HCT116 (cell line): ENCODE data around the gene ALK. TPM values are rescaled to one million over a fixed set of nuclear protein-coding genes. Genes with fewer than 3 reads are reported as not detected.

ENCODE experiments used
- ATAC-seq: fragments of 200-7000 bp; cut with Tn5 transposase; 2 replicates; pipeline ENCODE4 v1.9.1; 2020; ENCODE audit warnings: mild to moderate bottlenecking, moderate library complexity
- BruUV-seq: library from RNA; stranded (reverse); fragments of 400-500 nt; replicated peaks from 2 replicates; lab custom pipeline; 2021; lab: Mats Ljungman, UMichigan
- CTCF ChIA-PET: fragments of 300-600 bp; sonication (Branson Sonifier 250); formaldehyde crosslinking; loops from one replicate; lab custom pipeline; 2021; ENCODE audit warnings: antibody characterized with exemption; lab: Charles Lee
- POLR2A ChIA-PET: fragments of 300-600, 350-600 bp; sonication (Branson Sonifier 250); formaldehyde crosslinking; loops from one replicate; lab custom pipeline; 2021; ENCODE audit warnings: antibody characterized with exemption; lab: Charles Lee
- RAD21 ChIA-PET, 2 experiments: fragments of 300-600 bp; sonication (Branson Sonifier 250); formaldehyde crosslinking; loops; one replicate each; lab custom pipeline; 2023; ENCODE audit warnings: low total read pairs in 2 of 2; ENCODE audit not compliant: uncharacterized antibody in 2 of 2, unreplicated experiment in 2 of 2, low non-redundant PET in 1 of 2; lab: Charles Lee
- DNase-seq: peaks from one replicate; pipeline ENCODE4 v3.0.0-alpha.2; 2010; ENCODE audit warnings: low read depth, low spot score
- H2AFZ ChIP-seq: fragments of 200-600 bp; shearing (Covaris generic), sonication (generic); 2 replicates; pipeline ENCODE4 v1.6.1; 2017; ENCODE audit warnings: low read depth, mixed run types, mixed read lengths, antibody characterized with exemption, low read length; ENCODE audit not compliant: poor library complexity, severe bottlenecking
- H3K27ac ChIP-seq: 2 replicates; pipeline ENCODE4 v1.5.1; 2012; ENCODE audit warnings: low read depth, low read length
- H3K27me3 ChIP-seq: fragments of 200-600 bp; sonication (generic); 2 replicates; pipeline ENCODE4 v1.6.1; 2016; ENCODE audit warnings: mixed run types, low read length, mixed read lengths; ENCODE audit not compliant: insufficient read depth
- H3K36me3 ChIP-seq, 2 experiments: fragments of 200-500 bp in 1 of 2; fragments of 200-600 bp in 1 of 2; sonication (Bioruptor generic) in 1 of 2; sonication (generic) in 1 of 2; 2 replicates each; pipeline versions ENCODE4 v1.5.1 to v1.6.1; 2014 to 2016; ENCODE audit warnings: low read length in 2 of 2, inconsistent platforms in 1 of 2, mixed read lengths in 1 of 2, mixed run types in 1 of 2; ENCODE audit not compliant: insufficient read depth in 2 of 2, control insufficient read depth in 1 of 2
- H3K4me1 ChIP-seq, 2 experiments: fragments of 200-600 bp in 1 of 2; sonication (generic) in 1 of 2; 2 replicates each; pipeline versions ENCODE4 v1.5.1 to v1.6.1; 2012 to 2017; ENCODE audit warnings: low read length in 2 of 2, inconsistent platforms in 1 of 2, mild to moderate bottlenecking in 1 of 2, mixed read lengths in 1 of 2, mixed run types in 1 of 2, moderate library complexity in 1 of 2; ENCODE audit not compliant: insufficient read depth in 2 of 2, control insufficient read depth in 1 of 2
- H3K4me2 ChIP-seq: fragments of 200-600 bp; sonication (generic); 2 replicates; pipeline ENCODE4 v1.6.1; 2017; ENCODE audit warnings: mixed run types, low read length, mixed read lengths
- H3K4me3 ChIP-seq, 2 experiments: fragments of 200-600 bp in 1 of 2; sonication (generic) in 1 of 2; replicated peaks in 1 of 2; 2 replicates each; pipeline ENCODE4 v1.5.1; 2011 to 2016; ENCODE audit warnings: low read length in 2 of 2, control low read depth in 1 of 2, low read depth in 1 of 2, mild to moderate bottlenecking in 1 of 2, mixed read lengths in 1 of 2, mixed run types in 1 of 2
- H3K79me2 ChIP-seq: fragments of 200-600 bp; sonication (generic); 2 replicates; pipeline ENCODE4 v1.6.1; 2017; ENCODE audit warnings: mild to moderate bottlenecking, mixed run types, low read length, moderate library complexity, mixed read lengths; ENCODE audit not compliant: insufficient read depth
- H3K9ac ChIP-seq: fragments of 200-600 bp; sonication (generic); 2 replicates; pipeline ENCODE4 v1.6.1; 2016; ENCODE audit warnings: low read length, mixed read lengths
- H3K9me2 ChIP-seq: fragments of 200-600 bp; sonication (generic), shearing (Covaris generic); 2 replicates; pipeline ENCODE4 v1.6.1; 2017; ENCODE audit warnings: mixed run types, mild to moderate bottlenecking, moderate library complexity; ENCODE audit not compliant: insufficient read depth
- H3K9me3 ChIP-seq, 2 experiments: fragments of 200-500 bp in 1 of 2; fragments of 200-600 bp in 1 of 2; sonication (Bioruptor generic) in 1 of 2; sonication (generic) in 1 of 2; 2 replicates each; pipeline ENCODE4 v1.6.1; 2014 to 2017; ENCODE audit warnings: low read length in 2 of 2, mixed read lengths in 2 of 2, inconsistent platforms in 1 of 2, low read depth in 1 of 2, mild to moderate bottlenecking in 1 of 2, mixed run types in 1 of 2, moderate library complexity in 1 of 2; ENCODE audit not compliant: control insufficient read depth in 1 of 2, insufficient read depth in 1 of 2
- H4K20me1 ChIP-seq: fragments of 200-600 bp; sonication (generic), shearing (Covaris generic); 2 replicates; pipeline ENCODE4 v1.6.1; 2017; ENCODE audit warnings: mixed run types, mild to moderate bottlenecking, moderate library complexity; ENCODE audit not compliant: insufficient read depth
- CEBPB ChIP-seq: IDR thresholded peaks from 2 replicates; pipeline ENCODE4 v1.6.1; 2012; ENCODE audit warnings: low read depth
- EGR1 ChIP-seq: IDR thresholded peaks from 2 replicates; pipeline ENCODE4 v1.6.1; 2012; ENCODE audit warnings: low read depth
- ELF1 ChIP-seq: IDR thresholded peaks from 2 replicates; pipeline ENCODE4 v1.6.1; 2012; ENCODE audit warnings: low read depth, borderline replicate concordance
- EZH2phosphoT487 ChIP-seq: fragments of 200-600 bp; IDR thresholded peaks from 2 replicates; pipeline ENCODE4 v1.6.1; 2018; ENCODE audit warnings: antibody characterized with exemption, borderline replicate concordance
- FOSL1 ChIP-seq: IDR thresholded peaks from 2 replicates; pipeline ENCODE4 v1.6.1; 2012; ENCODE audit warnings: low read depth
- POLR2A ChIP-seq: IDR thresholded peaks from 2 replicates; pipeline ENCODE4 v1.7.0; 2011; ENCODE audit warnings: borderline replicate concordance; ENCODE audit not compliant: insufficient read depth, insufficient read length; ENCODE audit errors: extremely low read depth
- POLR2AphosphoS5 ChIP-seq: IDR thresholded peaks from 2 replicates; pipeline ENCODE4 v1.6.1; 2011; ENCODE audit warnings: mild to moderate bottlenecking, low read depth, low read length, moderate library complexity
- YY1 ChIP-seq: IDR thresholded peaks from 2 replicates; pipeline ENCODE4 v1.6.1; 2011; ENCODE audit warnings: low read length, low read depth, moderate library complexity, mild to moderate bottlenecking; ENCODE audit not compliant: insufficient replicate concordance; ENCODE audit errors: extremely low read depth
- intact Hi-C: fragments of 100-400 bp; cut with micrococcal nuclease; formaldehyde crosslinking; loops from 2 replicates; pipeline ENCODE4 v1.10.0; 2022
- total RNA-seq: library from RNA; stranded (reverse); gene quantifications from one replicate; pipeline ENCODE4 v1.2.1, GENCODE V29; 2021; ENCODE audit not compliant: unreplicated experiment
- TF ChIP-seq, protein P1 (sequence below): IDR thresholded peaks from 2 replicates; pipeline ENCODE4 v1.6.1; 2011; ENCODE audit warnings: mild to moderate bottlenecking, low read length, moderate library complexity; ENCODE audit not compliant: insufficient replicate concordance; ENCODE audit errors: extremely low read depth
- TF ChIP-seq, protein P2 (sequence below): IDR thresholded peaks from 2 replicates; pipeline ENCODE4 v1.6.1; 2012
- TF ChIP-seq, protein P3 (sequence below): IDR thresholded peaks from 2 replicates; pipeline ENCODE4 v1.6.1; 2012
- TF ChIP-seq, protein P4 (sequence below): IDR thresholded peaks from 2 replicates; pipeline ENCODE4 v1.6.1; 2012; ENCODE audit warnings: low read depth

The ALK gene
- total RNA-seq, 1 experiment from 2014 or later = not detected

DNA sequence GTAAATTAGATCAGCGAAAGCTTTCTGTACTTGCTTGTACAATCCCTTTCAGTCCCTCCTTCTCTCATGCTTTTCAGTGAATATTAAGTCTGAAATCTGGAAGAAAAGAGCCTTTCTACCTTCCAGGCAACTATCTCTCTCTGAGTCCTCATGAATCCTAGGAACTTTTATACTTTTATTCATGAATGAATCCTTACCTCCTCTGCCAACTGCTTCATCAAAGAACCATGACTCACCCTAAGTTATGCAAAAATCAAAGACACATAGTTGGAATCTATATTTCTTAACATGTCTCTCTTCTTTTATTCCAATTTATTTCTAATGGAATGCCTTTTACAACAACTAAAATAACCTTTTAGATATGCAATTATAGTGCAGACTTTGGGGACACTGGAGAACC is 412.0 kb downstream of the ALK start:
- H3K27me3 ChIP-seq = peaks cover 17% of the 10 kb centered on the region
- H3K9me2 ChIP-seq = no peaks in the 10 kb centered on the region
- no TSS peak for BruUV-seq
- no peak overlapping the region for H3K27ac ChIP-seq
- DNase-seq (no peak), ATAC-seq (no peak)
- intact Hi-C loops = no loop called here
- no peak overlapping the region for H3K4me2 ChIP-seq
- H2AFZ ChIP-seq = no peak overlapping the region
- no peaks in the 10 kb centered on the region for H3K79me2 ChIP-seq
- no peaks in the 10 kb centered on the region for H3K9me3 ChIP-seq
- TF ChIP-seq, protein P1, sequence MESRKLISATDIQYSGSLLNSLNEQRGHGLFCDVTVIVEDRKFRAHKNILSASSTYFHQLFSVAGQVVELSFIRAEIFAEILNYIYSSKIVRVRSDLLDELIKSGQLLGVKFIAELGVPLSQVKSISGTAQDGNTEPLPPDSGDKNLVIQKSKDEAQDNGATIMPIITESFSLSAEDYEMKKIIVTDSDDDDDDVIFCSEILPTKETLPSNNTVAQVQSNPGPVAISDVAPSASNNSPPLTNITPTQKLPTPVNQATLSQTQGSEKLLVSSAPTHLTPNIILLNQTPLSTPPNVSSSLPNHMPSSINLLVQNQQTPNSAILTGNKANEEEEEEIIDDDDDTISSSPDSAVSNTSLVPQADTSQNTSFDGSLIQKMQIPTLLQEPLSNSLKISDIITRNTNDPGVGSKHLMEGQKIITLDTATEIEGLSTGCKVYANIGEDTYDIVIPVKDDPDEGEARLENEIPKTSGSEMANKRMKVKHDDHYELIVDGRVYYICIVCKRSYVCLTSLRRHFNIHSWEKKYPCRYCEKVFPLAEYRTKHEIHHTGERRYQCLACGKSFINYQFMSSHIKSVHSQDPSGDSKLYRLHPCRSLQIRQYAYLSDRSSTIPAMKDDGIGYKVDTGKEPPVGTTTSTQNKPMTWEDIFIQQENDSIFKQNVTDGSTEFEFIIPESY = no peak
- TF ChIP-seq POLR2AphosphoS5 (no peak), CEBPB (no peak), EZH2phosphoT487 (no peak), ELF1 (no peak), FOSL1 (no peak), YY1 (no peak), EGR1 (no peak), POLR2A (no peak)
- TF ChIP-seq, protein P2, sequence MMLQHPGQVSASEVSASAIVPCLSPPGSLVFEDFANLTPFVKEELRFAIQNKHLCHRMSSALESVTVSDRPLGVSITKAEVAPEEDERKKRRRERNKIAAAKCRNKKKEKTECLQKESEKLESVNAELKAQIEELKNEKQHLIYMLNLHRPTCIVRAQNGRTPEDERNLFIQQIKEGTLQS = no peak
- TF ChIP-seq, protein P3, sequence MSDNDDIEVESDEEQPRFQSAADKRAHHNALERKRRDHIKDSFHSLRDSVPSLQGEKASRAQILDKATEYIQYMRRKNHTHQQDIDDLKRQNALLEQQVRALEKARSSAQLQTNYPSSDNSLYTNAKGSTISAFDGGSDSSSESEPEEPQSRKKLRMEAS = no peak
- TF ChIP-seq, protein P4, sequence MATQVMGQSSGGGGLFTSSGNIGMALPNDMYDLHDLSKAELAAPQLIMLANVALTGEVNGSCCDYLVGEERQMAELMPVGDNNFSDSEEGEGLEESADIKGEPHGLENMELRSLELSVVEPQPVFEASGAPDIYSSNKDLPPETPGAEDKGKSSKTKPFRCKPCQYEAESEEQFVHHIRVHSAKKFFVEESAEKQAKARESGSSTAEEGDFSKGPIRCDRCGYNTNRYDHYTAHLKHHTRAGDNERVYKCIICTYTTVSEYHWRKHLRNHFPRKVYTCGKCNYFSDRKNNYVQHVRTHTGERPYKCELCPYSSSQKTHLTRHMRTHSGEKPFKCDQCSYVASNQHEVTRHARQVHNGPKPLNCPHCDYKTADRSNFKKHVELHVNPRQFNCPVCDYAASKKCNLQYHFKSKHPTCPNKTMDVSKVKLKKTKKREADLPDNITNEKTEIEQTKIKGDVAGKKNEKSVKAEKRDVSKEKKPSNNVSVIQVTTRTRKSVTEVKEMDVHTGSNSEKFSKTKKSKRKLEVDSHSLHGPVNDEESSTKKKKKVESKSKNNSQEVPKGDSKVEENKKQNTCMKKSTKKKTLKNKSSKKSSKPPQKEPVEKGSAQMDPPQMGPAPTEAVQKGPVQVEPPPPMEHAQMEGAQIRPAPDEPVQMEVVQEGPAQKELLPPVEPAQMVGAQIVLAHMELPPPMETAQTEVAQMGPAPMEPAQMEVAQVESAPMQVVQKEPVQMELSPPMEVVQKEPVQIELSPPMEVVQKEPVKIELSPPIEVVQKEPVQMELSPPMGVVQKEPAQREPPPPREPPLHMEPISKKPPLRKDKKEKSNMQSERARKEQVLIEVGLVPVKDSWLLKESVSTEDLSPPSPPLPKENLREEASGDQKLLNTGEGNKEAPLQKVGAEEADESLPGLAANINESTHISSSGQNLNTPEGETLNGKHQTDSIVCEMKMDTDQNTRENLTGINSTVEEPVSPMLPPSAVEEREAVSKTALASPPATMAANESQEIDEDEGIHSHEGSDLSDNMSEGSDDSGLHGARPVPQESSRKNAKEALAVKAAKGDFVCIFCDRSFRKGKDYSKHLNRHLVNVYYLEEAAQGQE = no peak
- no peak overlapping the region for H3K4me3 ChIP-seq
- no peaks in the 10 kb centered on the region for H4K20me1 ChIP-seq
- H3K4me1 ChIP-seq = no peaks in the 10 kb centered on the region
- ChIA-PET POLR2A (no interaction called here), CTCF (no interaction called here), RAD21 (no interaction called here)
- H3K9ac ChIP-seq = no peak overlapping the region
- H3K36me3 ChIP-seq = no peaks in the 10 kb centered on the region
